SU-DHL-6 (cell line): ENCODE measurements around the gene SHC2.
"Not testable (repeated sequence)": the region's sequence is repeated elsewhere in the genome, so short reads cannot be mapped to it uniquely, and the experiment has no call there.

Source experiments
- H2AFZ ChIP-seq: fragments of 200-600 bp; sonication (generic); 2 replicates; pipeline ENCODE4 v1.6.1; 2014; ENCODE audit warnings: low read depth, mild to moderate bottlenecking, moderate library complexity, mixed read lengths, antibody characterized with exemption, low read length; ENCODE audit not compliant: severe bottlenecking
- H3F3A ChIP-seq: fragments of 200-600 bp; shearing (Covaris generic); 2 replicates; pipeline ENCODE4 v1.6.0; 2016; ENCODE audit warnings: antibody characterized with exemption, mild to moderate bottlenecking; ENCODE audit not compliant: insufficient read depth
- H3K27ac ChIP-seq: fragments of 200-600 bp; sonication (generic); 2 replicates; pipeline ENCODE4 v1.5.1; 2016; ENCODE audit warnings: low read depth, mild to moderate bottlenecking, low read length, moderate library complexity, mixed read lengths
- H3K27me3 ChIP-seq: fragments of 200-600 bp; sonication (generic), shearing (Covaris generic); 2 replicates; pipeline ENCODE4 v1.6.0; 2014; ENCODE audit warnings: mild to moderate bottlenecking, low read length
- H3K36me3 ChIP-seq: fragments of 200-600 bp; sonication (generic); 2 replicates; pipeline ENCODE4 v1.6.1; 2014; ENCODE audit warnings: mild to moderate bottlenecking, low read length, mixed read lengths
- H3K4me2 ChIP-seq: fragments of 300-600, 200-600 bp; shearing (Covaris generic), sonication (generic); 2 replicates; pipeline ENCODE4 v1.6.0; 2014; ENCODE audit warnings: low read length, low read depth, mild to moderate bottlenecking; ENCODE audit not compliant: poor library complexity, severe bottlenecking
- H3K4me3 ChIP-seq: fragments of 200-600 bp; sonication (generic); 2 replicates; pipeline ENCODE4 v1.5.1; 2014; ENCODE audit warnings: antibody characterized with exemption, low read length, mild to moderate bottlenecking, mixed read lengths; ENCODE audit not compliant: insufficient read depth, poor library complexity, severe bottlenecking
- H3K79me2 ChIP-seq: fragments of 200-600 bp; sonication (generic); 2 replicates; pipeline ENCODE4 v1.6.1; 2014; ENCODE audit warnings: mild to moderate bottlenecking, low read length, moderate library complexity; ENCODE audit not compliant: insufficient read depth
- H3K9ac ChIP-seq: fragments of 200-600 bp; sonication (generic); 2 replicates; pipeline ENCODE4 v1.7.0; 2014; ENCODE audit warnings: mild to moderate bottlenecking, low read length
- H3K9me2 ChIP-seq: fragments of 200-600 bp; sonication (generic); replicated peaks from 2 replicates; pipeline ENCODE4 v1.6.1; 2014; ENCODE audit warnings: low read length; ENCODE audit not compliant: insufficient read depth
- H3K9me3 ChIP-seq: fragments of 200-600 bp; sonication (generic); 2 replicates; pipeline ENCODE4 v1.6.1; 2014; ENCODE audit warnings: low read length, mixed read lengths; ENCODE audit not compliant: insufficient read depth
- H4K20me1 ChIP-seq: fragments of 200-600 bp; sonication (generic); 2 replicates; pipeline ENCODE4 v1.6.1; 2014; ENCODE audit warnings: low read depth, mild to moderate bottlenecking, antibody characterized with exemption, low read length, moderate library complexity, mixed read lengths
- EZH2phosphoT487 ChIP-seq: fragments of 200-600 bp; sonication (generic), shearing (Covaris generic); conservative IDR thresholded peaks from 2 replicates; pipeline ENCODE4 v1.6.1; 2018; ENCODE audit warnings: mild to moderate bottlenecking, antibody characterized with exemption, low read length, moderate library complexity, mixed read lengths
- TF ChIP-seq, protein P1 (sequence below): fragments of 200-600 bp; sonication (generic); IDR thresholded peaks from one replicate; pipeline ENCODE4 v1.5.1; 2017; ENCODE audit warnings: antibody characterized with exemption, mild to moderate bottlenecking, low read length, moderate library complexity; ENCODE audit not compliant: insufficient read depth, poor library complexity, severe bottlenecking

The SHC2 gene

DNA sequence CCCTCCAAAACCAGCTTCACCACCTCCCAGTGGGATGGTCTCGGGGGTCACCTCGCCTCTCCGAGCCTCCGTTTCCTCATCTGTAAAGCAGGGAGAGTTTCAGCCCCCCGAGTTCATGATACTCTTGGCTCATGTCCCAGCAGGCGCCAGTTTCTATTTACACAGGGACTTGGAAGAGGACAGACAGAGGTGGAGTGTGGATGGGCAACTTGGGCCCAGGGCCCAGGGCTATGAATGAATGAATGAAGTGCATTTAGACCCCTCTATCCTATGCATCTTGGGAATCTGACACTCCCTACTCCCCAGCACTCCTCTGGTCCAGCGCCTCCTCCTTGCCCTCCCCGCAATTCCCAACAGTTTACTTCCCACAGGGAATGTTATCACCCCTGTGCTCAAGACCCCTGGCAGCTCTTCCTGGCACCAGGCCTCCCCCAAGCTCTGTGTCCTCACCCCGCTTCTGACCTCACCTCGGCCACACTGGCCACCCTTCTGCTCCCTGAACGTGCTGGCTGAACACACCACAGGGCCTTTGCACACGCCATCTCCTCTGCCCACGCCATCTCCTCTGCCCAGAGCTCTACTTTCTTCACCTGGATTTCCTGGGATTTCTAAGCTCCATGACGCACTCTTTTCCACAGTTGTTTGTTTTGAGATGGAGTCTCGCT is 46.9 kb downstream of the SHC2 start:
- no peak for TF ChIP-seq EZH2phosphoT487
- TF ChIP-seq, protein P1, sequence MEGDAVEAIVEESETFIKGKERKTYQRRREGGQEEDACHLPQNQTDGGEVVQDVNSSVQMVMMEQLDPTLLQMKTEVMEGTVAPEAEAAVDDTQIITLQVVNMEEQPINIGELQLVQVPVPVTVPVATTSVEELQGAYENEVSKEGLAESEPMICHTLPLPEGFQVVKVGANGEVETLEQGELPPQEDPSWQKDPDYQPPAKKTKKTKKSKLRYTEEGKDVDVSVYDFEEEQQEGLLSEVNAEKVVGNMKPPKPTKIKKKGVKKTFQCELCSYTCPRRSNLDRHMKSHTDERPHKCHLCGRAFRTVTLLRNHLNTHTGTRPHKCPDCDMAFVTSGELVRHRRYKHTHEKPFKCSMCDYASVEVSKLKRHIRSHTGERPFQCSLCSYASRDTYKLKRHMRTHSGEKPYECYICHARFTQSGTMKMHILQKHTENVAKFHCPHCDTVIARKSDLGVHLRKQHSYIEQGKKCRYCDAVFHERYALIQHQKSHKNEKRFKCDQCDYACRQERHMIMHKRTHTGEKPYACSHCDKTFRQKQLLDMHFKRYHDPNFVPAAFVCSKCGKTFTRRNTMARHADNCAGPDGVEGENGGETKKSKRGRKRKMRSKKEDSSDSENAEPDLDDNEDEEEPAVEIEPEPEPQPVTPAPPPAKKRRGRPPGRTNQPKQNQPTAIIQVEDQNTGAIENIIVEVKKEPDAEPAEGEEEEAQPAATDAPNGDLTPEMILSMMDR = no peak
- Histone ChIP-seq H3K79me2 (no peaks in the 10 kb centered on the region), H3K9me3 (no peaks in the 10 kb centered on the region), H2AFZ (no peak overlapping the region), H3F3A (no peaks in the 10 kb centered on the region), H3K9ac (no peak overlapping the region), H3K27ac (no peak overlapping the region), H4K20me1 (no peaks in the 10 kb centered on the region), H3K4me2 (no peak overlapping the region), H3K9me2 (no peaks in the 10 kb centered on the region), H3K4me3 (no peak overlapping the region), H3K27me3 (no peaks in the 10 kb centered on the region), H3K36me3 (no peaks in the 10 kb centered on the region)

GRCh38 chr19:412356-413355 is 48.2 kb downstream of the SHC2 start:
- Histone ChIP-seq H3K27me3 (no peaks in the 10 kb centered on the region), H3K4me3 (no peak overlapping the region)

GRCh38 chr19:411723-412355 is 49.0 kb downstream of the SHC2 start:
- H4K20me1 ChIP-seq = no peaks in the 10 kb centered on the region
- H3F3A ChIP-seq = no peaks in the 10 kb centered on the region
- H3K79me2 ChIP-seq = no peaks in the 10 kb centered on the region
- no peak overlapping the region for H3K4me2 ChIP-seq
- TF ChIP-seq, protein P1 = no peak
- TF ChIP-seq EZH2phosphoT487 = no peak
- no peaks in the 10 kb centered on the region for H3K27me3 ChIP-seq
- no peak overlapping the region for H3K4me3 ChIP-seq
- H3K9me2 ChIP-seq = no peaks in the 10 kb centered on the region
- no peak overlapping the region for H3K27ac ChIP-seq
- no peaks in the 10 kb centered on the region for H3K36me3 ChIP-seq
- H3K9ac ChIP-seq = no peak overlapping the region
- no peaks in the 10 kb centered on the region for H3K9me3 ChIP-seq
- H2AFZ ChIP-seq = no peak overlapping the region

More at GRCh38 chr19:412356-413355, 48.2 kb downstream of the SHC2 start:
- H3F3A ChIP-seq = no peaks in the 10 kb centered on the region
- no peak overlapping the region for H3K27ac ChIP-seq
- H3K79me2 ChIP-seq = no peaks in the 10 kb centered on the region
- H3K9ac ChIP-seq = no peak overlapping the region
- H4K20me1 ChIP-seq = no peaks in the 10 kb centered on the region
- no peak overlapping the region for H3K4me2 ChIP-seq
- TF ChIP-seq, protein P1 = no peak
- TF ChIP-seq EZH2phosphoT487 = no peak
- no peaks in the 10 kb centered on the region for H3K9me3 ChIP-seq
- H2AFZ ChIP-seq = no peak overlapping the region
- no peaks in the 10 kb centered on the region for H3K36me3 ChIP-seq
- H3K9me2 ChIP-seq = no peaks in the 10 kb centered on the region

GRCh38 chr19:411121-411722 is 49.6 kb downstream of the SHC2 start:
- H3K27me3 ChIP-seq, H3F3A ChIP-seq, H3K36me3 ChIP-seq, H3K9me2 ChIP-seq, H3K27ac ChIP-seq, H3K79me2 ChIP-seq, H4K20me1 ChIP-seq, H3K4me2 ChIP-seq, H3K9me3 ChIP-seq, H3K4me3 ChIP-seq, H3K9ac ChIP-seq, H2AFZ ChIP-seq: not testable (repeated sequence)
